ENCODE results near the gene SLC22A9. TPM values are rescaled to one million over a fixed set of nuclear protein-coding genes. Genes with fewer than 3 reads are reported as not detected.

Gene SLC22A9
- total and polyA plus RNA-seq, 5 donors from 2014 or later: not detected

- Mint-ChIP-seq H3K27me3 (peaks cover 26% of the 10 kb centered on the region), H3K4me3 (no peak overlapping the region), H3K36me3 (no peaks in the 10 kb centered on the region), H3K4me1 (peaks cover 0 to 17% (median 7%) of the 10 kb centered on the region in 4 donors), H3K9me3 (peaks cover 0 to 4% (median 0%) of the 10 kb centered on the region in 7 donors), H3K27ac (peak overlapping the region in 1 of 3 donors; percentile 22)
- no peaks in the 10 kb centered on the region for H3K9me3 ChIP-seq (ENCODE audit: control insufficient read depth in 2 of 2, low read length in 2 of 2)
- H3K27me3 ChIP-seq (ENCODE audit: control insufficient read depth, insufficient read depth, low read length): peaks cover 5% of the 10 kb centered on the region
- ATAC-seq (ENCODE audit: low read depth in 2 of 2) (no peak), DNase-seq (no peak)
- no peaks in the 10 kb centered on the region for H3K36me3 ChIP-seq (ENCODE audit: control insufficient read depth, insufficient read depth, low read length)
- no peaks in the 10 kb centered on the region for H3K4me1 ChIP-seq (ENCODE audit: control insufficient read depth, insufficient read depth, low read length, poor library complexity, severe bottlenecking)
- no peak overlapping the region for H3K27ac ChIP-seq (ENCODE audit: insufficient read depth, low read length, poor library complexity, severe bottlenecking)
- H3K4me3 ChIP-seq (ENCODE audit: low read depth, low read length): no peak overlapping the region
Observed at GRCh38 chr11:63445720-63446119, 76.1 kb downstream of the SLC22A9 start.

- peaks cover 0 to 14% (median 6%) of the 10 kb centered on the region in 4 donors for H3K4me1 Mint-ChIP-seq
- ATAC-seq (ENCODE audit: low read depth in 2 of 2) (no peak), DNase-seq (no peak)
- H3K36me3 ChIP-seq (ENCODE audit: control insufficient read depth, insufficient read depth, low read length): no peaks in the 10 kb centered on the region
- no peaks in the 10 kb centered on the region for H3K36me3 Mint-ChIP-seq
- peaks cover 39% of the 10 kb centered on the region for H3K27me3 Mint-ChIP-seq
- peaks cover 0 to 6% (median 0%) of the 10 kb centered on the region in 7 donors for H3K9me3 Mint-ChIP-seq
- H3K27ac ChIP-seq (ENCODE audit: insufficient read depth, low read length, poor library complexity, severe bottlenecking): no peak overlapping the region
- no peaks in the 10 kb centered on the region for H3K9me3 ChIP-seq (ENCODE audit: control insufficient read depth in 2 of 2, low read length in 2 of 2)
- H3K27ac Mint-ChIP-seq: no peak overlapping the region
- peaks cover 5% of the 10 kb centered on the region for H3K27me3 ChIP-seq (ENCODE audit: control insufficient read depth, insufficient read depth, low read length)
- no peak overlapping the region for H3K4me3 ChIP-seq (ENCODE audit: low read depth, low read length)
- H3K4me1 ChIP-seq (ENCODE audit: control insufficient read depth, insufficient read depth, low read length, poor library complexity, severe bottlenecking): no peaks in the 10 kb centered on the region
- H3K4me3 Mint-ChIP-seq: no peak overlapping the region
Observed at GRCh38 chr11:63448646-63449045, 79.1 kb downstream of the SLC22A9 start.

GRCh38 chr11:63459586-63459985, 90.0 kb downstream of the SLC22A9 start:
- Mint-ChIP-seq H3K4me1 (no peaks in the 10 kb centered on the region), H3K27me3 (peaks cover 14% of the 10 kb centered on the region), H3K9me3 (no peaks in the 10 kb centered on the region), H3K4me3 (no peak overlapping the region), H3K36me3 (no peaks in the 10 kb centered on the region), H3K27ac (no peak overlapping the region)
- Histone ChIP-seq H3K4me1 (ENCODE audit: control insufficient read depth, insufficient read depth, low read length, poor library complexity, severe bottlenecking) (no peaks in the 10 kb centered on the region), H3K4me3 (ENCODE audit: low read depth, low read length) (no peak overlapping the region), H3K27me3 (ENCODE audit: control insufficient read depth, insufficient read depth, low read length) (peaks cover 12% of the 10 kb centered on the region), H3K36me3 (ENCODE audit: control insufficient read depth, insufficient read depth, low read length) (no peaks in the 10 kb centered on the region), H3K27ac (ENCODE audit: insufficient read depth, low read length, poor library complexity, severe bottlenecking) (no peak overlapping the region), H3K9me3 (ENCODE audit: control insufficient read depth in 2 of 2, low read length in 2 of 2) (no peaks in the 10 kb centered on the region)
- no peak for DNase-seq
- ATAC-seq (ENCODE audit: low read depth in 2 of 2): no peak

Other genes starting within 250 kb of the SLC22A9 start
- gene SLC22A24, start 225.6 kb upstream of the SLC22A9 start, total RNA-seq: not detected
- gene SLC22A24, start 225.6 kb upstream of the SLC22A9 start, polyA plus RNA-seq: not detected
- not detected for gene SLC22A25, start 126.2 kb upstream of the SLC22A9 start, total RNA-seq
- not detected for gene SLC22A25, start 126.2 kb upstream of the SLC22A9 start, polyA plus RNA-seq
- gene PLAAT5, start 121.4 kb downstream of the SLC22A9 start, total RNA-seq: 1.8 TPM
- not detected for gene PLAAT5, start 121.4 kb downstream of the SLC22A9 start, polyA plus RNA-seq
- 0.94 TPM for gene LGALS12, start 136.3 kb downstream of the SLC22A9 start, total RNA-seq
- gene LGALS12, start 136.3 kb downstream of the SLC22A9 start, polyA plus RNA-seq: not detected
- 118 TPM for gene PLAAT4, start 167.0 kb downstream of the SLC22A9 start, total RNA-seq
- 100 to 1,000 TPM; 405 to 493 (median 439) TPM for gene PLAAT4, start 167.0 kb downstream of the SLC22A9 start, polyA plus RNA-seq
- not detected for gene PLAAT2, start 193.6 kb downstream of the SLC22A9 start, total RNA-seq
- under 1 TPM in 2 of 4 donors, not detected in 2; 0.28 to 0.47 TPM for gene PLAAT2, start 193.6 kb downstream of the SLC22A9 start, polyA plus RNA-seq
- 5.8 TPM for gene PLAAT3, start 244.6 kb downstream of the SLC22A9 start, total RNA-seq
- gene PLAAT3, start 244.6 kb downstream of the SLC22A9 start, polyA plus RNA-seq: 10 to 100 TPM in 1 of 4 donors, 1 to 10 TPM in 3; 3.1 to 19.0 (median 5.8) TPM

All from CD4-positive, CD25-positive, alpha-beta regulatory T cell (primary cell).